ENCODE results near the gene EHD3. TPM values are rescaled to one million over a fixed set of nuclear protein-coding genes. Genes with fewer than 3 reads are reported as not detected.

The EHD3 gene
- total and polyA plus RNA-seq, 2 of the 8 experiments (the other 6 are each of a cell fraction or from before 2014, with no cell fraction given) = 9.3 to 12.0 TPM

DNA sequence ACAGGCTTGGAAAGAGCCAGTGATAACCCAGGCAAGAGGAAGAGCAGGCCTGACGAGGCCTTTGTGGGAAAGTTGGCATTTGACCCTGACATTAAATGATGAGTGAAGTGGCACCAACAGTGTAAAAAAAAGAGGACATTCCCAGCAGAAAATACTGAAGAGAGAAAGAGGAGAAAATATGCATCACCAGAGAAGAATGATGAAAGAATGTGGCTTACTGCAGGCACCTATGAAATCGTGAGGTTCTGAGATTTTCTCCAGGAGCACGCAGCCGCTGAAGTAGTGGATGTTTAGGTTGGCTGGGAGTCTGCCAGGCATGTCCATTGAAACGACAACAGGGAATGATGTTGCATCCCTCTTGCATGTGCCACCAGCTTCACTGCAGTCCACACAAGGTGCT lies 13.8 kb downstream of the EHD3 start:
- no peaks in the 10 kb centered on the region for H3K79me2 ChIP-seq (ENCODE audit: control insufficient read depth in 1 of 2, insufficient read depth in 2 of 2, low read length in 2 of 2)
- no peaks in the 10 kb centered on the region for H3K27me3 ChIP-seq (replicated peaks in 1 of 4; ENCODE audit: control insufficient read depth in 3 of 4, extremely low read depth in 1 of 4, insufficient read depth in 3 of 4, low read length in 3 of 4)
- 87% methylated on average over 5 of the region's 5 CpGs; no CpG with 5 or more reads in 1 of the 2 experiments for WGBS, 2 experiments (ENCODE audit: extremely low coverage in 1 of 2, insufficient coverage in 1 of 2, insufficient read length in 1 of 2, insufficient replicate concordance in 2 of 2, low coverage in 1 of 2, low lambda C conversion rate in 2 of 2, missing lambda C conversion rate in 1 of 2)
- no peak overlapping the region for H2BK20ac ChIP-seq (ENCODE audit: low read length)
- no peak overlapping the region for H3K27ac ChIP-seq (ENCODE audit: low read depth, low read length)
- DNase-seq (ENCODE audit: low read depth in 1 of 2, low spot score in 2 of 2) (no peak), FAIRE-seq (no peak)
- H4K8ac ChIP-seq (ENCODE audit: extremely low read depth, insufficient read depth, low read length) = no peak overlapping the region
- no peak overlapping the region for H4K5ac ChIP-seq (ENCODE audit: insufficient read length, low read depth, low read length)
- H3K36me3 ChIP-seq (ENCODE audit: control insufficient read depth in 2 of 4, insufficient read depth in 4 of 4, low read length in 3 of 4) = no peaks in the 10 kb centered on the region
- no peak overlapping the region for H2AK5ac ChIP-seq (ENCODE audit: low read depth, low read length)
- H3K14ac ChIP-seq (ENCODE audit: insufficient read length) = no peak overlapping the region
- no peak overlapping the region for H3K9ac ChIP-seq (replicated peaks in 1 of 4; ENCODE audit: extremely low read depth in 1 of 4, low read depth in 3 of 4, low read length in 3 of 4)
- H3K23ac ChIP-seq (ENCODE audit: insufficient read length) = no peak overlapping the region
- no peak overlapping the region; the same call in 1 of the 2 replicates for H2BK5ac ChIP-seq (ENCODE audit: low read depth, low read length)
- no peak overlapping the region for H3K56ac ChIP-seq (replicated peaks; ENCODE audit: insufficient read length, low read depth, low read length)
- no peak overlapping the region for H2BK15ac ChIP-seq (ENCODE audit: low read length)
- H3K4me3 ChIP-seq (ENCODE audit: extremely low read depth in 1 of 4, insufficient read depth in 2 of 4, low read depth in 3 of 4, low read length in 4 of 4) = no peak overlapping the region
- H2AFZ ChIP-seq (ENCODE audit: low read length) = no peak overlapping the region
- no peak overlapping the region for H3K18ac ChIP-seq (ENCODE audit: extremely low read depth, low read length)
- no peak overlapping the region for H2BK120ac ChIP-seq (replicated peaks; ENCODE audit: low read depth, low read length)
- H3K4me1 ChIP-seq (replicated peaks in 1 of 4; ENCODE audit: control insufficient read depth in 3 of 4, insufficient read depth in 4 of 4, low read length in 3 of 4) = no peaks in the 10 kb centered on the region
- ChIA-PET CTCF (ENCODE audit: partially characterized antibody) (interaction anchor here (0.7 to 1.5 kb wide), 2 partner anchors 18 to 363 kb away, joined by 3 read pairs; no protein-coding TSS in a partner anchor), POLR2A (ENCODE audit: partially characterized antibody) (no interaction called here)
- no peak overlapping the region for H3K4ac ChIP-seq (replicated peaks; ENCODE audit: insufficient read length, low read depth, low read length)
- H2BK12ac ChIP-seq (ENCODE audit: low read depth, low read length) = no peak overlapping the region
- no peaks in the 10 kb centered on the region for H3K9me3 ChIP-seq (ENCODE audit: insufficient read depth in 2 of 2, low read depth in 1 of 2, low read length in 1 of 2)
- peaks cover 0 to 2% of the 10 kb centered on the region in 2 experiments for H4K20me1 ChIP-seq (replicated peaks in 1 of 2; ENCODE audit: control insufficient read depth in 1 of 2, insufficient read depth in 2 of 2, low read length in 2 of 2)
- no peaks in the 10 kb centered on the region; the same call in 1 of the 2 replicates for H3K79me1 ChIP-seq (ENCODE audit: low read depth, low read length)
- H4K91ac ChIP-seq (replicated peaks; ENCODE audit: insufficient read length, low read length) = no peak overlapping the region
- H3K23me2 ChIP-seq (ENCODE audit: low read depth, low read length) = no peaks in the 10 kb centered on the region
- no peak overlapping the region for H3K4me2 ChIP-seq (ENCODE audit: insufficient read depth in 1 of 2, low read depth in 2 of 2, low read length in 2 of 2)
- no peak for TF ChIP-seq SIRT6 (IDR thresholded peaks at IDR 0.05; ENCODE audit: low read length)

Data from H1 (cell line).